ENCODE results near the gene AMDHD2.

AMDHD2 gene

DNA sequence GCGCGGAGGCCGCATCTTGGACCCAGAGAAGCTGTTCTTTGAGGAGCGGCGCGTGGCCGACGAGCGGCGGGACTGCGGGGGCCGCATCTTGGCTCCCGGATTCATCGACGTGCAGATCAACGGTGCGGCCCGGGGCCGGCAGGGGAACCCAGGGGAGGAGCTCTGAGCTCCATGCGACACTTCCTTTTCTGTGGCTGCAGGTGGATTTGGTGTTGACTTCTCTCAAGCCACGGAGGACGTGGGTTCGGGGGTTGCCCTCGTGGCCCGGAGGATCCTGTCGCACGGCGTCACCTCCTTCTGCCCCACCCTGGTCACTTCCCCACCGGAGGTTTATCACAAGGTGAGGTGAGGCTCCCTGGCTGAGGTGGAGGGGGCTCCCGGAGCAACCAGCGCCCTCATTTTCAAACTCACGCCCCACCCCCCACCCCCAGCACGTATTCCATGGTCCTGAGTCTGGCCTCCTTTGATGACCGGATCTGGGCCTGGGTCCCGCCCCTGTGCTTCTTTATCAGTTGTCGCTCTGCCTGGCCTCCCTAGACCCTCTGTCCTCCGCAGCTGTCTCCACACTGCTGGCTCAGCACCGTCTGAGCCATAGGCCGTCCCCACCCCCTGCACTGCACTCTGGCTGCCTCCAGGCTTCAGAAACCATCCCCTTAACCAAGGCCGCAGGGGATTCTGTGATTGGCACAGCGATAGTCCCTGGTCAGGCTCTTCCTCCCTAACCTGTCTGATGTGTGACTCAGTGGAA is 787 bp downstream of the AMDHD2 start:
- peak; percentile 78 for DNase-seq
- H3K79me2 ChIP-seq (ENCODE audit: low read length): peaks cover 86% of the 10 kb centered on the region
- H3F3A ChIP-seq (ENCODE audit: insufficient read depth, low read length): peaks cover 13% of the 10 kb centered on the region
- no peaks in the 10 kb centered on the region for H3K9me2 ChIP-seq (replicated peaks; ENCODE audit: insufficient read depth, low read length)
- peak overlapping the region; percentile 49; the same call in 1 of the 2 replicates for H2AFZ ChIP-seq (ENCODE audit: low read length)
- peak overlapping the region; percentile 87 for H3K4me3 ChIP-seq (ENCODE audit: low read length)
- H3K9me3 ChIP-seq (replicated peaks; ENCODE audit: insufficient read depth, low read length): no peaks in the 10 kb centered on the region
- H3K27ac ChIP-seq (ENCODE audit: low read length): peak overlapping the region; percentile 88
- H3K36me3 ChIP-seq (replicated peaks; ENCODE audit: insufficient read depth, low read length): no peaks in the 10 kb centered on the region
- peaks cover 15% of the 10 kb centered on the region; the same call in 1 of the 2 replicates for H4K20me1 ChIP-seq (ENCODE audit: insufficient read depth, low read length)
- peak overlapping the region; percentile 70 for H3K4me2 ChIP-seq (ENCODE audit: low read depth, low read length)
- peak overlapping the region; percentile 72 for H3K9ac ChIP-seq (ENCODE audit: low read length)
- H3K27me3 ChIP-seq (replicated peaks; ENCODE audit: insufficient read depth, low read length): no peaks in the 10 kb centered on the region
- no peaks in the 10 kb centered on the region for H3K4me1 ChIP-seq (ENCODE audit: low read length)
- no peak for TF ChIP-seq EZH2 (optimal IDR thresholded peaks at IDR 0.05; ENCODE audit: low read depth, low read length)
- no peak for TF ChIP-seq EZH2phosphoT487 (IDR thresholded peaks at IDR 0.05; ENCODE audit: low read length)
- TF ChIP-seq, protein P1, sequence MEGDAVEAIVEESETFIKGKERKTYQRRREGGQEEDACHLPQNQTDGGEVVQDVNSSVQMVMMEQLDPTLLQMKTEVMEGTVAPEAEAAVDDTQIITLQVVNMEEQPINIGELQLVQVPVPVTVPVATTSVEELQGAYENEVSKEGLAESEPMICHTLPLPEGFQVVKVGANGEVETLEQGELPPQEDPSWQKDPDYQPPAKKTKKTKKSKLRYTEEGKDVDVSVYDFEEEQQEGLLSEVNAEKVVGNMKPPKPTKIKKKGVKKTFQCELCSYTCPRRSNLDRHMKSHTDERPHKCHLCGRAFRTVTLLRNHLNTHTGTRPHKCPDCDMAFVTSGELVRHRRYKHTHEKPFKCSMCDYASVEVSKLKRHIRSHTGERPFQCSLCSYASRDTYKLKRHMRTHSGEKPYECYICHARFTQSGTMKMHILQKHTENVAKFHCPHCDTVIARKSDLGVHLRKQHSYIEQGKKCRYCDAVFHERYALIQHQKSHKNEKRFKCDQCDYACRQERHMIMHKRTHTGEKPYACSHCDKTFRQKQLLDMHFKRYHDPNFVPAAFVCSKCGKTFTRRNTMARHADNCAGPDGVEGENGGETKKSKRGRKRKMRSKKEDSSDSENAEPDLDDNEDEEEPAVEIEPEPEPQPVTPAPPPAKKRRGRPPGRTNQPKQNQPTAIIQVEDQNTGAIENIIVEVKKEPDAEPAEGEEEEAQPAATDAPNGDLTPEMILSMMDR (IDR thresholded peaks at IDR 0.05; ENCODE audit: low read length): peak; percentile 30

DNA sequence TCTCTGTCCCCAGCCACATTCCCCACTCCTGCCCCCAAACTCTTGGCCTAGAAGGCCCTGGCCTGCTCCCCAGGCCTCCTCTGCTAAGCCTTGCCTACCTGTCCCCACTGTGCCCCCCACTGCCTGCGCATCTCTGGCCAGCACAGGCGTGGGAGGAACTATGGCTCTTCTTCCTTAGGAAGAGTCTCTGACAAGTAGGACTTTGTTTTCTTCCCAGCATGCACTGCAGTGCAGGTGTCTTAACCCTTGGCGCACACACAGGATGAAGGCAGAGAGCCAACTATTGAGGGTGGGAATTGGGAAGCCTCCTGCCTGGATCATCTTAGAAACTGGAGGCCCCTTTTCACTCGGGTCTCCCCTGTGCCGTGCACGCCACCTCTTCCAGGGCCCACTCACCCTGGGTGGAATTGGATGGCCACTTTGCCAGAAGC is 3.6 kb downstream of the AMDHD2 start:
- no peak overlapping the region for H3K9ac ChIP-seq (ENCODE audit: low read length)
- no peaks in the 10 kb centered on the region for H3K9me2 ChIP-seq (replicated peaks; ENCODE audit: insufficient read depth, low read length)
- H3K4me2 ChIP-seq (ENCODE audit: low read depth, low read length): no peak overlapping the region
- no peaks in the 10 kb centered on the region for H3K9me3 ChIP-seq (replicated peaks; ENCODE audit: insufficient read depth, low read length)
- H2AFZ ChIP-seq (ENCODE audit: low read length): no peak overlapping the region
- no peaks in the 10 kb centered on the region for H4K20me1 ChIP-seq (ENCODE audit: insufficient read depth, low read length)
- H3K4me3 ChIP-seq (ENCODE audit: low read length): no peak overlapping the region
- no peak overlapping the region for H3K27ac ChIP-seq (ENCODE audit: low read length)
- peaks cover 68% of the 10 kb centered on the region for H3K79me2 ChIP-seq (ENCODE audit: low read length)
- TF ChIP-seq, protein P1 (IDR thresholded peaks at IDR 0.05; ENCODE audit: low read length): no peak
- TF ChIP-seq EZH2phosphoT487 (IDR thresholded peaks at IDR 0.05; ENCODE audit: low read length): no peak
- TF ChIP-seq EZH2 (optimal IDR thresholded peaks at IDR 0.05; ENCODE audit: low read depth, low read length): no peak
- H3F3A ChIP-seq (ENCODE audit: insufficient read depth, low read length): peaks cover 13% of the 10 kb centered on the region
- no peak for DNase-seq
- H3K36me3 ChIP-seq (replicated peaks; ENCODE audit: insufficient read depth, low read length): no peaks in the 10 kb centered on the region
- H3K4me1 ChIP-seq (ENCODE audit: low read length): no peaks in the 10 kb centered on the region
- no peaks in the 10 kb centered on the region for H3K27me3 ChIP-seq (replicated peaks; ENCODE audit: insufficient read depth, low read length)

DNA sequence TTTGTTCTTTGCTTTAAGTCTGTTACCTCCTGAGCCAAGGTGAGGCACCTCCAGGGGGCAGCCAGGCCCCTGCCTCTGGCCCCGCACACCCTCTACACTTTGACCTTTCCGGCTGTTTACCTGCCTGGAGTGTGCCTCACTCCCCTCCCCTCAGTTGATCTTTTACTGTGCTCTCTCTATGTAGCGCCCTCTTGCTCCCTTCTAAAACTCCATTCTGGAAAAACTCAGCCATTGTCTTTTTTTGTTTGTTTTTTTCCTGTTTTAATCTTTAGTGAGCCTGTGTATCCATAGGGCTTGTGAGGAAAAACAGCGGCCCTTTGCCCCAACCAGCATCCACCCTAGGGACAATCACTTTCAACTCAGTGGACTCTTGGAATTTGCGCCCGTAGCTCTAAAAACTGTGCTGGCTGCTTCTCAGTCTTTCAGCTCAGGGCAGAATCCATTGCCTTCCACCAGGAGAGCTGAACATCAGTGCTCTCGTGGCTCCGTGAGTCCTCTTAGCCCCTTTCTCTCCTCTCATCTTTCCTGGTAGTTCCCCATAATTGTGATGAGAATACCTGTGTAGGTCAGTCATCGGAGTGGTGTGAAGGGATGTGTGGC is 4.3 kb downstream of the AMDHD2 start:
- no peak overlapping the region for H2AFZ ChIP-seq (ENCODE audit: low read length)
- no peak for TF ChIP-seq EZH2 (optimal IDR thresholded peaks at IDR 0.05; ENCODE audit: low read depth, low read length)
- H3K9me2 ChIP-seq (replicated peaks; ENCODE audit: insufficient read depth, low read length): no peaks in the 10 kb centered on the region
- H3K4me3 ChIP-seq (ENCODE audit: low read length): no peak overlapping the region
- H3F3A ChIP-seq (ENCODE audit: insufficient read depth, low read length): peaks cover 13% of the 10 kb centered on the region
- H3K27ac ChIP-seq (ENCODE audit: low read length): no peak overlapping the region
- H3K79me2 ChIP-seq (ENCODE audit: low read length): peaks cover 62% of the 10 kb centered on the region
- H4K20me1 ChIP-seq (ENCODE audit: insufficient read depth, low read length): no peaks in the 10 kb centered on the region
- no peaks in the 10 kb centered on the region for H3K27me3 ChIP-seq (replicated peaks; ENCODE audit: insufficient read depth, low read length)
- no peaks in the 10 kb centered on the region for H3K4me1 ChIP-seq (ENCODE audit: low read length)
- no peak overlapping the region for H3K4me2 ChIP-seq (ENCODE audit: low read depth, low read length)
- H3K36me3 ChIP-seq (replicated peaks; ENCODE audit: insufficient read depth, low read length): no peaks in the 10 kb centered on the region
- H3K9ac ChIP-seq (ENCODE audit: low read length): no peak overlapping the region
- no peak for DNase-seq
- no peaks in the 10 kb centered on the region for H3K9me3 ChIP-seq (replicated peaks; ENCODE audit: insufficient read depth, low read length)

DNA sequence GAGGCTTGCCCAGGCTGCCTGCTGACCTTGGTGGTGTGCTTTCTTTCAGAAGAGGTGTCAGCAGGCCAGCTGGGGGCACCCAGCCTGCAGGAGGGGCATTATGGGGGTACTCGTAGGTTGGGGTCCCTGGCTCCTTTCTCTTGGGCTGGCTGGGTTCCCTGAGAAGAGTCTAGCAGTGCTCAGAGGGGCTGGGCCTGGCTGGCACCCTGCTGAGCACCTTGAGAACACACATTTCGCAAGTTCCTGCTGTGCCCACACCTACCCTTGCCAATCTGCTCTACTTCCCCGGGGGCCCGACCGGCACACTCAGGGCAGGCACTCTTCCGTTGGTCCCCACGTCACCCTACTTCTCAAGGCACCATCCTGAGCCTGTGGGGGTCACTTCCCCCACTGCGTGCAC is 6.0 kb downstream of the AMDHD2 start:
- Histone ChIP-seq H3K4me3 (ENCODE audit: low read length) (no peak overlapping the region), H3K36me3 (replicated peaks; ENCODE audit: insufficient read depth, low read length) (no peaks in the 10 kb centered on the region), H3K27ac (ENCODE audit: low read length) (no peak overlapping the region), H3K9me3 (replicated peaks; ENCODE audit: insufficient read depth, low read length) (no peaks in the 10 kb centered on the region), H3K79me2 (ENCODE audit: low read length) (peaks cover 51% of the 10 kb centered on the region), H2AFZ (ENCODE audit: low read length) (no peak overlapping the region), H3F3A (ENCODE audit: insufficient read depth, low read length) (peaks cover 10% of the 10 kb centered on the region), H3K27me3 (replicated peaks; ENCODE audit: insufficient read depth, low read length) (no peaks in the 10 kb centered on the region), H3K4me2 (ENCODE audit: low read depth, low read length) (no peak overlapping the region), H4K20me1 (ENCODE audit: insufficient read depth, low read length) (no peaks in the 10 kb centered on the region), H3K9me2 (replicated peaks; ENCODE audit: insufficient read depth, low read length) (no peaks in the 10 kb centered on the region), H3K9ac (ENCODE audit: low read length) (no peak overlapping the region), H3K4me1 (ENCODE audit: low read length) (peaks cover 8% of the 10 kb centered on the region)
- DNase-seq: no peak
- TF ChIP-seq EZH2phosphoT487 (IDR thresholded peaks at IDR 0.05; ENCODE audit: low read length) (no peak), EZH2 (optimal IDR thresholded peaks at IDR 0.05; ENCODE audit: low read depth, low read length) (no peak)
- TF ChIP-seq, protein P1 (IDR thresholded peaks at IDR 0.05; ENCODE audit: low read length): no peak

All from MM.1S (cell line).